CD4-positive, alpha-beta T cell treated with Interferon gamma for 1 hour (primary cell): ENCODE results near the gene ESR2.
"Not testable (repeated sequence)": the region's sequence is repeated elsewhere in the genome, so short reads cannot be mapped to it uniquely, and the experiment has no call there.

Experiments
- DNase-seq: peaks from one replicate; pipeline ENCODE4 v3.0.0-alpha.2; 2020

The ESR2 gene

GRCh38 chr14:64074961-64075612 is 219.1 kb downstream of the ESR2 start:
- no peak for DNase-seq

GRCh38 chr14:64069634-64070359 is 224.4 kb downstream of the ESR2 start:
- no peak for DNase-seq

- no peak for DNase-seq
Measured at GRCh38 chr14:64064447-64064846, 229.7 kb downstream of the ESR2 start.

GRCh38 chr14:64062381-64063115 is 231.6 kb downstream of the ESR2 start:
- no peak for DNase-seq

- no peak for DNase-seq
Measured at GRCh38 chr14:64061706-64062105, 232.5 kb downstream of the ESR2 start.

- DNase-seq, result no peak
Measured at GRCh38 chr14:64061115-64061514, 233.1 kb downstream of the ESR2 start.

- DNase-seq, result no peak
Measured at GRCh38 chr14:64060648-64061096, 233.5 kb downstream of the ESR2 start.

GRCh38 chr14:64060199-64060545 is 234.0 kb downstream of the ESR2 start:
- DNase-seq, result no peak

- no peak for DNase-seq
Measured at GRCh38 chr14:64059454-64060198, 234.5 kb downstream of the ESR2 start.

- DNase-seq, result no peak
Measured at GRCh38 chr14:64053694-64054669, 240.2 kb downstream of the ESR2 start.

GRCh38 chr14:64049616-64050381 is 244.4 kb downstream of the ESR2 start:
- no peak for DNase-seq

- no peak for DNase-seq
Measured at GRCh38 chr14:64045091-64045490, 249.1 kb downstream of the ESR2 start.

- not testable (repeated sequence) for DNase-seq
Measured at GRCh38 chr14:64043296-64043695, 250.9 kb downstream of the ESR2 start.

- DNase-seq, result no peak
Measured at GRCh38 chr14:64040044-64040443, 254.1 kb downstream of the ESR2 start.

GRCh38 chr14:64038841-64039542 is 255.2 kb downstream of the ESR2 start:
- no peak for DNase-seq

GRCh38 chr14:64037869-64038745 is 256.1 kb downstream of the ESR2 start:
- DNase-seq, result not testable (repeated sequence)

- DNase-seq, result no peak
Measured at GRCh38 chr14:64035143-64035542, 259.0 kb downstream of the ESR2 start.
